ENCODE results near the gene DOCK4. TPM values are rescaled to one million over a fixed set of nuclear protein-coding genes. Genes with fewer than 3 reads are reported as not detected.
"Not testable (repeated sequence)": the region's sequence is repeated elsewhere in the genome, so short reads cannot be mapped to it uniquely, and the experiment has no call there.

DOCK4 gene, protein sequence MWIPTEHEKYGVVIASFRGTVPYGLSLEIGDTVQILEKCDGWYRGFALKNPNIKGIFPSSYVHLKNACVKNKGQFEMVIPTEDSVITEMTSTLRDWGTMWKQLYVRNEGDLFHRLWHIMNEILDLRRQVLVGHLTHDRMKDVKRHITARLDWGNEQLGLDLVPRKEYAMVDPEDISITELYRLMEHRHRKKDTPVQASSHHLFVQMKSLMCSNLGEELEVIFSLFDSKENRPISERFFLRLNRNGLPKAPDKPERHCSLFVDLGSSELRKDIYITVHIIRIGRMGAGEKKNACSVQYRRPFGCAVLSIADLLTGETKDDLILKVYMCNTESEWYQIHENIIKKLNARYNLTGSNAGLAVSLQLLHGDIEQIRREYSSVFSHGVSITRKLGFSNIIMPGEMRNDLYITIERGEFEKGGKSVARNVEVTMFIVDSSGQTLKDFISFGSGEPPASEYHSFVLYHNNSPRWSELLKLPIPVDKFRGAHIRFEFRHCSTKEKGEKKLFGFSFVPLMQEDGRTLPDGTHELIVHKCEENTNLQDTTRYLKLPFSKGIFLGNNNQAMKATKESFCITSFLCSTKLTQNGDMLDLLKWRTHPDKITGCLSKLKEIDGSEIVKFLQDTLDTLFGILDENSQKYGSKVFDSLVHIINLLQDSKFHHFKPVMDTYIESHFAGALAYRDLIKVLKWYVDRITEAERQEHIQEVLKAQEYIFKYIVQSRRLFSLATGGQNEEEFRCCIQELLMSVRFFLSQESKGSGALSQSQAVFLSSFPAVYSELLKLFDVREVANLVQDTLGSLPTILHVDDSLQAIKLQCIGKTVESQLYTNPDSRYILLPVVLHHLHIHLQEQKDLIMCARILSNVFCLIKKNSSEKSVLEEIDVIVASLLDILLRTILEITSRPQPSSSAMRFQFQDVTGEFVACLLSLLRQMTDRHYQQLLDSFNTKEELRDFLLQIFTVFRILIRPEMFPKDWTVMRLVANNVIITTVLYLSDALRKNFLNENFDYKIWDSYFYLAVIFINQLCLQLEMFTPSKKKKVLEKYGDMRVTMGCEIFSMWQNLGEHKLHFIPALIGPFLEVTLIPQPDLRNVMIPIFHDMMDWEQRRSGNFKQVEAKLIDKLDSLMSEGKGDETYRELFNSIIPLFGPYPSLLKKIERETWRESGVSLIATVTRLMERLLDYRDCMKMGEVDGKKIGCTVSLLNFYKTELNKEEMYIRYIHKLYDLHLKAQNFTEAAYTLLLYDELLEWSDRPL (N-terminal part only)
- 1 to 10 TPM; 1.1 to 2.1 (median 2.1) TPM for total RNA-seq

DNA sequence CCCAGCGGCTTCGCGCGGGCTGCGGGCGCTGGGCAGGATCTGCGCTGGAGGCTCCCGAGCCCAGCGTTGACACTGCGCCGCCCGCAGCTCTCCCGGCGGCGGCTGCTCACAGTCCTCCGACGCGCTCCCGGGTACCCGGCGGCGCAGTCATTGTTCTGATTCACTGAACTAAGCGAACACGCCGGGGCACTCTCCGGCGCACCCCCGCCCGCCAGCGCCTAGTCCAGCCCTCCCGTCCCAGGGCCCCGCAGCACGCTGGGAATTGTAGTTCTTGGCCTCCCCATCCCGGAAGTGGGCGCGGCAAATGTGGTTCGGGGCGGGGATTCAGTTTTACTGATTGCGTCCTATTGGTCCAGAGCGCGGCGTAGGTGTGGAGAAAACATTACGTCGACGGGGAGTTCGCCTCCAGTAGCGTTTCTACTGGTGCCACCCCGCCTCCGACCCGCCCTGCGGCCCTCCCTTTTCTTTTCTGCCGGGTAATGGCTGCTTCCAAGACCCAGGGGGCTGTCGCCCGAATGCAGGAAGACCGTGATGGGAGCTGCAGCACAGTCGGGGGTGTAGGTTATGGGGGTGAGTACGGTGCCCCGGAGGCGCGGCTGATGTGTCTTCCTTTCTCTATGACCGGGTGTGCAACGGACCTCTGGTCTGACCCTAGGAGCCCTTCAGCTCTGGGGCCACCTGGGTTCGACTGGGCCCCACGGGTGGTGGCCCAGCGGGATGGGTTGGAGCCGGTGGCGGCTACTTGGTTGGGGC lies at the start of gene DOCK4, which contains the start of gene ZNF277:
Gene DOCK4, minus strand, starts transcription at position 162 of the 753 bp plus-strand sequence. CDS start 261 bp downstream, outside the sequence.
Gene ZNF277, plus strand, starts transcription at position 458 of the 753 bp plus-strand sequence. Its CDS starts 22 bp downstream, at position 480.
- Mint-ChIP-seq H3K27me3 (ENCODE audit: low read depth) (peaks cover 23% of the 10 kb centered on the region), H3K4me3 (peak within 1 kb of the TSS; percentile 95), H3K36me3 (ENCODE audit: insufficient read depth) (no peaks in the 10 kb centered on the region), H3K9me3 (no peaks in the 10 kb centered on the region), H3K4me1 (ENCODE audit: low read depth) (peaks cover 37% of the 10 kb centered on the region)
- ATAC-seq (peak; percentile 93), DNase-seq (peak; percentile 100)

DNA sequence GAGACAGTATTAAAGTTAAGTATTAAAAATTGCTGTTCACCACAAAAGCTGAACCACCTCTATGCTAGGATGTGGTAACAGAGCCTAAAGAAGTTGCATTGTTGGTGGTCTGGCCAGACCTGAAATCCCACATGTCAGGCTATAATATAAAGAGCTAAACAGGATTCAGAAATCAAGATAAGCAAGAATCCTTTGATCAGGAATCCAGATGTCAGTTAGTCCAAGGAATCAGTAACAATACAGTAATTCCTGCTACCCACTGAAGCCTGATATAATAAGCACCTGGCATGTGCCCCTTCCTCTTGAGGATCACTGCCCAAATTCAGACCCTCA lies 49.2 kb upstream of the DOCK4 start:
- Mint-ChIP-seq H3K4me3 (no peak overlapping the region), H3K4me1 (ENCODE audit: low read depth) (peaks cover 31% of the 10 kb centered on the region), H3K9me3 (no peaks in the 10 kb centered on the region), H3K36me3 (ENCODE audit: insufficient read depth) (peaks cover 2% of the 10 kb centered on the region), H3K27me3 (ENCODE audit: low read depth) (no peaks in the 10 kb centered on the region)
- no peak for ATAC-seq
- DNase-seq: no peak

DNA sequence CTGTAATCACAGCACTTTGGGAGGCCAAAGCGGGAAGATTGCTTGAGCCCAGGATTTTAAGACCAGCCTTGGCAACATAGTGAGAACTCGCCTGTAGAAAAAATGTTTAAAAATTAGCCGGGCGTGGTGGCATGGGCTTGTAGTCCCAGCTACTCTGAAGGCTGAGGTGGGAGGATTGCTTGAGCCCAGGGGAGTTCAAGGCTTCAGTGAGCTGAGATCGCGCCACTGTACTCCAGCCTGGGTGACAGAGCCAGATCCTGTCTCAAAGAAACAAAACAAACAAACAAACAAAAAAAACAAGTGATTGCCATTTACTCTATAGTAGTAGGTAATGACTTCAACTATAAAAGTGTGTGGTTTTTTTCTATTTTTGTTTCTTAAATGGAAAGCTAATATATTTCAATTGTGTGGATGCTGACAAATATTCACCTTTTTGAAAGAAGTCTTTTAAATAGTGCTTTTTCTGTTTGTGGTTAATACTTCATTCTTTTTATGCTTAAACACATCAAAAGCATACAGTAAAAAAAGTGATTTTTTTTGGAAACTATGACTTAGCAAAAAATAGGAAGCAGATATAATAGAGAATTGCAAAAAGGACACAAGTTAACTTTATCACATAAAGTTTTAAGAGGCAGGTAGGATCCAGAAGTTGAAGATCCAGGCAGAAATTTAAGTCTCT lies 48.6 kb upstream of the DOCK4 start:
- peaks cover 31% of the 10 kb centered on the region for H3K4me1 Mint-ChIP-seq (ENCODE audit: low read depth)
- ATAC-seq (no peak), DNase-seq (no peak)
- no peaks in the 10 kb centered on the region for H3K9me3 Mint-ChIP-seq
- H3K4me3 Mint-ChIP-seq: no peak overlapping the region
- peaks cover 4% of the 10 kb centered on the region for H3K36me3 Mint-ChIP-seq (ENCODE audit: insufficient read depth)
- H3K27me3 Mint-ChIP-seq (ENCODE audit: low read depth): no peaks in the 10 kb centered on the region

DNA sequence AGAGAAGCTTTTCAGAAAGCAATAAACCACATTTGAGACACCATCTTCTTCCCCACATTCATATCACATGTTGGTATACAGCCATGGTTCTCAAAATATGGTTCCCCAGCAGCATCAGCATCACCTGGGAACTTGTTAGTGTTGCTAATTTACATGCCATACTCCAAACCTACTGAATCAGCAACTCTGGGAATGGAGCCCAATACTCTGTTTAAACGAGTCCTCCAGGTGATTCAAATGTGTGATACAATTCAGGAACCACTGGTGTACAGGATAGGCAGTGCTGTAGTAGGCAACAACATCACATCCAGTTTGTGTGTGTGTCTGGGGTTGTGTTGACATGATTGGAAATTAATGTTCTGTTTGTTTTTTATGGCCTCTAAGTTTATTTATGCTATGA lies 48.0 kb upstream of the DOCK4 start:
- no peaks in the 10 kb centered on the region for H3K9me3 Mint-ChIP-seq
- peaks cover 34% of the 10 kb centered on the region for H3K4me1 Mint-ChIP-seq (ENCODE audit: low read depth)
- H3K36me3 Mint-ChIP-seq (ENCODE audit: insufficient read depth): peaks cover 4% of the 10 kb centered on the region
- no peaks in the 10 kb centered on the region for H3K27me3 Mint-ChIP-seq (ENCODE audit: low read depth)
- no peak for DNase-seq
- H3K4me3 Mint-ChIP-seq: no peak overlapping the region
- ATAC-seq: no peak

DNA sequence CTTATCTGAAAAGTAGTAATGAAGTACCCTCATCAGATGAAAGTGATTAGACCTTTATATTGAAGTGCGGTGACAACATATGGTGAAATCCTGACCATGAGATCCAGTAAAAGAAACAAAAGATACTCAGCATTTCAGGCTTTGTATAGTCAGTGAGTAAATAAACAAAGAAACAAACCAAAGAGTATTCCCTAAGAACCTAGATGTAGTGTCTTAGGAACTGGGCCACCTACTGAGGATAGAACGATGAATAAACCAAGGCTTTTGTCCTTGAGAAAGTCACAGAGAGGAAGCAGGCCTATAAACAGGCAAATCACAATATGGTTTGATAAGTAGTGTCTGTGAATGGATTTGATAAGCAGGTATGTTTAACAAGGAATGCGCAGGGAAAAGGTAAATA lies 46.5 kb upstream of the DOCK4 start:
- ATAC-seq (no peak), DNase-seq (no peak)
- Mint-ChIP-seq H3K4me1 (ENCODE audit: low read depth) (peaks cover 34% of the 10 kb centered on the region), H3K9me3 (no peaks in the 10 kb centered on the region), H3K27me3 (ENCODE audit: low read depth) (no peaks in the 10 kb centered on the region), H3K36me3 (ENCODE audit: insufficient read depth) (peaks cover 7% of the 10 kb centered on the region), H3K4me3 (no peak overlapping the region)

DNA sequence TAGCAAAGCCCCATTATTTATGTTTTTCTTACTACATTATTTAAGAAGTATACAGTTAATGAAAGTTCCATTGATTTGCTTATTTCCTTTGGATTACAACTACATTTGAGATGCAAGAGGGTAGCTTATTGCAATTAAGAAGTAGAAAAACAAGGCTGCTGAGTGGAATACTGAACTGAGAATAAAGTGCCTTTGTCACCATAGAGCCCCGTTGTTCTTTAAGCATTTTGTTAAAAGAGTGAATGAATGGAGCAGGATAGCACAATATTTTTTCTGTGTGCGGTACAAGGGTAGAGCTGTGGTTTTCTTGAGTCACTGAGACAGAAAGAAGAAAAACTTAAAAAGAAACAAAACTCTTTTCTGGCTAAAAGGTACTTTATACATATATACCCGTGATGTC lies 45.9 kb upstream of the DOCK4 start:
- no peak for ATAC-seq
- no peak for DNase-seq
- Mint-ChIP-seq H3K27me3 (ENCODE audit: low read depth) (no peaks in the 10 kb centered on the region), H3K9me3 (no peaks in the 10 kb centered on the region), H3K4me3 (no peak overlapping the region), H3K36me3 (ENCODE audit: insufficient read depth) (peaks cover 7% of the 10 kb centered on the region), H3K4me1 (ENCODE audit: low read depth) (peaks cover 34% of the 10 kb centered on the region)

DNA sequence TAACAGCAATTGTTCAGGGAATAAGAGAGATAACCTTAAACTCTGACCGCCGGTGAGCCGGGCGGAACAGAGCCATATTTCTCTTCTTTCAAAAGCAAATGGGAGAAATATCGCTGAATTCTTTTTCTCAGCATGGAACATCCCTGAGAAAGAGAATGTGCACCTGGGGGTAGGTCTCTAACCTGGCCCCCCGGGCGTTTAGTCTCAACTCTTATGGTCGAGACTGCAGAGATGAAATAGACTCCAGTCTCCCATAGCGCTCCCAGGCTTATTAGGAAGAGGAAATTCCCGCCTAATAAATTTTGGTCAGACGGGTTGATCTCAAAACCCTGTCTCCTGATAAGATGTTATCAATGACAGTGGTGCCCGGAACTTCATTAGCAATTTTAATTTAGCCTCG lies 43.8 kb upstream of the DOCK4 start:
- not testable (repeated sequence) for DNase-seq; H3K4me3 Mint-ChIP-seq; H3K9me3 Mint-ChIP-seq; ATAC-seq; H3K27me3 Mint-ChIP-seq (ENCODE audit: low read depth)
- Mint-ChIP-seq H3K36me3 (ENCODE audit: insufficient read depth) (peaks cover 13% of the 10 kb centered on the region), H3K4me1 (ENCODE audit: low read depth) (peaks cover 31% of the 10 kb centered on the region)

DNA sequence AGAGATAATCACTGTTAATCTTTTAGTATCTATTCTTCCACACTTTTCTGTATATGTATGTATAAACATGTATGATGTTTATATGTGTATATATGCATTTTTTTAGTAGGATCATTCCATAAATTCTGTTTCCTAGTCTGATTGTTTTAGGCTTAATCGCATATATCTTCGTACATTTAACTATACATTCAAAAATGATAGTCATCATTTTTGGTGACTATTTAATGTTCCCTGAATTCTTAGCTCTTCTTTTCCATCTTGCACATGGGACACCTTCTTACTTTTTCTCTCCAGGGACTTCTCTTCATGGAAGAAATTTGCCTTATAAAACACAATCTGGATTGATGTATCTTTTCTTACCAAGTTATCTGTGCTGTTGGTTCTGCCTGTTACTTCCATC lies 42.4 kb upstream of the DOCK4 start:
- Mint-ChIP-seq H3K36me3 (ENCODE audit: insufficient read depth) (peaks cover 14% of the 10 kb centered on the region), H3K4me1 (ENCODE audit: low read depth) (peaks cover 20% of the 10 kb centered on the region), H3K27me3 (ENCODE audit: low read depth) (no peaks in the 10 kb centered on the region), H3K9me3 (no peaks in the 10 kb centered on the region), H3K4me3 (no peak overlapping the region)
- no peak for DNase-seq
- no peak for ATAC-seq

DNA sequence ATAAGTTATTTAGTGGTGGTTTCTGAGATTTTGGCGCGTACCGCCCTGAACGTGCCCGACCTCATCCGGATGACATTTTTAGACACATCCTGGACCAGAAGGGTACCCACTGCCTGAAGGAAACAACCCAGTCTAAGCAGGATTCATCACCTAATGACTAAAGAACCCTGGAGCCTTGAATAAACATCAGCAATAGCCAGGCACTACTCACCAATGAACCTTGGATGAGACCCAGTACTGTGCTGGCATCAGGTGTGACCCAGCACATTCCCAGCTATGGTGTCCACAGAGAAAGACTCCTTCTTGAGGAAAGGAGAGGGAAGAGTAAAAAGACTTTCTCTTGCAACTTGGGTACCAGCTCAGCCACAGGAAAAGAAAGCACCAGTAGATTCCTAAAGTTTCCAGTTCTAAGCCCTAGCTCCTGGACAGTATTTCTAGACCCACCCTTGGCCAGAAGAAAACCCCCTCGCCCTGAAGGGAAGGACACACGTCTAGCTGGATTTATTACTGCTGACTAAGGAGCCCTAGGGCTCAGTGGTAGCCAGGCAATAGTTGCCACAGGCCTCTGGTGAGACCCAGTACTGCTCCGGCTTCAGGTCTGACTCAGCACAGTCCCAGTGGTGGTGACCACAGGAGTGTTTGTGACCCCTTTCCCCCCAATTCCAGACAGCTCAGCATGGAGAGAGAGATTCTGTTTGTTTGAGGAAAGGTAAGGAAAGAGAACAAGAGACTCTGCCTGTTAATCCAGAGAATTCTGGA lies 32.8 kb upstream of the DOCK4 start:
- no peaks in the 10 kb centered on the region for H3K27me3 Mint-ChIP-seq (ENCODE audit: low read depth)
- H3K4me1 Mint-ChIP-seq (ENCODE audit: low read depth): peaks cover 2% of the 10 kb centered on the region

DNA sequence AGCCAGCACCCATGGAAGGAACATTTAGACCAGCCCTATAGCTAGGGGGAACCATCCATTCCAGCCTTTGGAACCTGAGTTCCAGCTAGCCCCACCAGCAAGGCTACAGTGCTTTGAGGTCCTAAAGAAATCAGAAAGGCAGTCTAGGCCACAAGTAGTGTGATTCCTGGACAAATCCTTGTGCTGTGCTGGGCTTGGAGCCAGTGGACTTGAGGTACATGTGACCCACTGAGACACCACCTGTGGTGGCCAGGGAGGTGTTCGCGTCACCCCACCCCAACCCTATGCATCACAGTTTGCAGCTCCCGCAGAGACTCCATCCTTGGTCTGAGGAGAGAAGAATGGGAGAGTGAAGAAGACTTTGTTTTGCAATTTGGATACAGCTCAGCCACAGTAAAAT lies 32.1 kb upstream of the DOCK4 start:
- peaks cover 23% of the 10 kb centered on the region for H3K36me3 Mint-ChIP-seq (ENCODE audit: insufficient read depth)
- no peaks in the 10 kb centered on the region for H3K27me3 Mint-ChIP-seq (ENCODE audit: low read depth)
- DNase-seq (no peak), ATAC-seq (no peak)
- peaks cover 24% of the 10 kb centered on the region for H3K9me3 Mint-ChIP-seq
- H3K4me1 Mint-ChIP-seq (ENCODE audit: low read depth): peaks cover 2% of the 10 kb centered on the region
- H3K4me3 Mint-ChIP-seq: no peak overlapping the region

More for the DNA sequence above, 32.8 kb upstream of the DOCK4 start:
- H3K9me3 Mint-ChIP-seq: peaks cover 22% of the 10 kb centered on the region
- H3K4me3 Mint-ChIP-seq: no peak overlapping the region
- ATAC-seq (no peak), DNase-seq (no peak)
- H3K36me3 Mint-ChIP-seq (ENCODE audit: insufficient read depth): peaks cover 23% of the 10 kb centered on the region

DNA sequence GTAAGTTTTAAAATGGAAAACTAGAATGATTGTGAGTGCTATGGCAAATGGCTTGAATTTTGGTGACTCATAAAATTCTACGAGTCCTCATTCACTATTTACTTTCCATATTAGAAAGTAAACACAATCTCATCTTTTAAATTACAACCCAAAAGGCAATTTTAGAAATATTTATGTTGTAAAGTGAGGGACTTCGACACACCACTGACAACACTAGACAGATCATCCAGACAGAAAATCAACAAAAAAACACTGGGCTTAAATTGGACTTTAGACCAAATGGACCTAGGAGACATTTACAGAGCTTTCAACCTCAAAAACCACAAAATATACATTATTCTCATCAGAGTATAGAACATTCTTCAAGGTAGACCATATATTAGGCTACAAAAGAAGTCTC lies 30.4 kb upstream of the DOCK4 start:
- Mint-ChIP-seq H3K36me3 (ENCODE audit: insufficient read depth) (peaks cover 29% of the 10 kb centered on the region), H3K4me1 (ENCODE audit: low read depth) (peaks cover 9% of the 10 kb centered on the region)
- ATAC-seq: no peak

DNA sequence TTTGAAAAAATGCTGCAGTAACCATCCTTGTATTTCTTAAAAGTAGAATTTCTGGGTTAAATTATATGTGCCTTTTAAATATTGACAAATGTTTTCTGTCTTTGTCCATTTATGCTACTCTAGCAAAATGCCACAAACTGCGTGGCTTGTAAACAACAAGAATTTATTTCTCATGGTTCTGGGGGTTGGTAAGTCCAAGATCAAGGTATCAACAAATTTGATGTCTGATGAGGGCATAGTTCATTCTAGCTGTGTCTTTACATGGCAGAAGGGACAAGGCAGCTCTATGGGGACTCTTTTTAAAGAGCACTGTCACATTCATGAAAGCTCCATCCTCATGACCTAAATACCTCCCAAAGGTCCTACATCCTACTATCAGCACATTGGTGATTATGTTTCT lies 27.9 kb upstream of the DOCK4 start:
- ATAC-seq (no peak), DNase-seq (no peak)
- peaks cover 12% of the 10 kb centered on the region for H3K4me1 Mint-ChIP-seq (ENCODE audit: low read depth)
- peaks cover 20% of the 10 kb centered on the region for H3K36me3 Mint-ChIP-seq (ENCODE audit: insufficient read depth)
- no peaks in the 10 kb centered on the region for H3K27me3 Mint-ChIP-seq (ENCODE audit: low read depth)
- peaks cover 19% of the 10 kb centered on the region for H3K9me3 Mint-ChIP-seq
- H3K4me3 Mint-ChIP-seq: no peak overlapping the region

More for the DNA sequence above, 30.4 kb upstream of the DOCK4 start:
- Mint-ChIP-seq H3K9me3 (peaks cover 27% of the 10 kb centered on the region), H3K4me3 (no peak overlapping the region), H3K27me3 (ENCODE audit: low read depth) (no peaks in the 10 kb centered on the region)
- DNase-seq: no peak
